Activated B cell treated with CpG ODN at 0.5 μM for 24 hours (primary cell): ENCODE results near the gene IPP. TPM values are rescaled to one million over a fixed set of nuclear protein-coding genes. Genes with fewer than 3 reads are reported as not detected.

ENCODE experiments used
- ATAC-seq: fragments of 200-7000 bp; cut with Tn5 transposase; one replicate; pipeline ENCODE4 v1.10.0; 2021; ENCODE audit warnings: low read depth, mild to moderate bottlenecking, moderate library complexity
- CTCF ChIA-PET: fragments of 350-600 bp; sonication (Branson Sonifier 250); formaldehyde crosslinking; loops from one replicate; lab custom pipeline; 2021; ENCODE audit warnings: antibody characterized with exemption; lab: Charles Lee
- POLR2A ChIA-PET: fragments of 350-600 bp; sonication (Branson Sonifier 250); formaldehyde crosslinking; loops from one replicate; lab custom pipeline; 2021; ENCODE audit warnings: antibody characterized with exemption; lab: Charles Lee
- DNase-seq: peaks from one replicate; pipeline ENCODE4 v3.0.0; 2022
- H3K27ac Mint-ChIP-seq: one replicate; pipeline ENCODE4 v1.8.0; 2020; ENCODE audit warnings: mixed read lengths
- H3K27me3 Mint-ChIP-seq: one replicate; pipeline ENCODE4 v1.8.0; 2021; ENCODE audit warnings: mixed read lengths
- H3K36me3 Mint-ChIP-seq: one replicate; pipeline ENCODE4 v1.8.0; 2021; ENCODE audit warnings: low read depth, mixed read lengths
- H3K4me1 Mint-ChIP-seq: one replicate; pipeline ENCODE4 v1.8.0; 2021; ENCODE audit warnings: mixed read lengths
- H3K4me3 Mint-ChIP-seq: one replicate; pipeline ENCODE4 v1.8.0; 2020; ENCODE audit warnings: mild to moderate bottlenecking, mixed read lengths
- H3K9me3 Mint-ChIP-seq: one replicate; pipeline ENCODE4 v1.8.0; 2020; ENCODE audit warnings: mixed read lengths
- CTCF ChIP-seq: fragments of 200-600 bp; IDR thresholded peaks from one replicate; pipeline ENCODE4 v1.8.0; 2022; ENCODE audit warnings: antibody characterized with exemption, mild to moderate bottlenecking
- intact Hi-C: fragments of 100-400 bp; cut with micrococcal nuclease; formaldehyde crosslinking; loops from one replicate; pipeline ENCODE4 v1.15.1; 2024
- total RNA-seq: library from RNA; stranded (reverse); gene quantifications from 2 replicates; pipeline ENCODE4 v1.2.3, GENCODE V29; 2022

The IPP gene
- total RNA-seq, 1 donor from 2014 or later = 11.4 TPM

- Mint-ChIP-seq H3K4me3 (no peak overlapping the region), H3K9me3 (no peaks in the 10 kb centered on the region), H3K27me3 (peaks cover 10% of the 10 kb centered on the region), H3K27ac (no peak overlapping the region), H3K36me3 (no peaks in the 10 kb centered on the region), H3K4me1 (peaks cover 15% of the 10 kb centered on the region)
- ATAC-seq (no peak), DNase-seq (no peak)
- TF ChIP-seq CTCF = no peak
- ChIA-PET POLR2A (interaction anchor here (0.6 kb wide), 1 partner anchor 791 kb away, joined by 3 read pairs; no protein-coding TSS in a partner anchor), CTCF (no interaction called here)
- intact Hi-C loops = no loop called here
Observed at GRCh38 chr1:45789601-45790000, 39.1 kb upstream of the IPP start.

GRCh38 chr1:45787905-45788304 lies 37.5 kb upstream of the IPP start:
- no peak for DNase-seq
- H3K9me3 Mint-ChIP-seq = no peaks in the 10 kb centered on the region
- ChIA-PET POLR2A (no interaction called here), CTCF (no interaction called here)
- no peak for TF ChIP-seq CTCF
- H3K27me3 Mint-ChIP-seq = peaks cover 2% of the 10 kb centered on the region
- ATAC-seq = no peak
- H3K27ac Mint-ChIP-seq = no peak overlapping the region
- peaks cover 13% of the 10 kb centered on the region for H3K4me1 Mint-ChIP-seq
- H3K36me3 Mint-ChIP-seq = no peaks in the 10 kb centered on the region
- intact Hi-C loops = no loop called here
- no peak overlapping the region for H3K4me3 Mint-ChIP-seq

GRCh38 chr1:45785583-45785982 lies 35.1 kb upstream of the IPP start:
- Mint-ChIP-seq H3K27ac (no peak overlapping the region), H3K27me3 (no peaks in the 10 kb centered on the region), H3K4me3 (no peak overlapping the region), H3K4me1 (peaks cover 13% of the 10 kb centered on the region), H3K36me3 (no peaks in the 10 kb centered on the region), H3K9me3 (no peaks in the 10 kb centered on the region)
- ChIA-PET CTCF (no interaction called here), POLR2A (interaction anchor here (1.0 kb wide), 1 partner anchor 51 kb away, joined by 5 read pairs; no protein-coding TSS in a partner anchor)
- TF ChIP-seq CTCF = no peak
- intact Hi-C loops = no loop called here
- DNase-seq (no peak), ATAC-seq (no peak)

- Mint-ChIP-seq H3K27ac (no peak overlapping the region), H3K4me1 (no peaks in the 10 kb centered on the region), H3K27me3 (no peaks in the 10 kb centered on the region), H3K4me3 (no peak overlapping the region), H3K36me3 (no peaks in the 10 kb centered on the region), H3K9me3 (no peaks in the 10 kb centered on the region)
- POLR2A ChIA-PET = no interaction called here
- no peak for TF ChIP-seq CTCF
- CTCF ChIA-PET = interaction anchor here (0.7 kb wide), 1 partner anchor 18 kb away, joined by 4 read pairs; no protein-coding TSS in a partner anchor
- ATAC-seq (no peak), DNase-seq (no peak)
- intact Hi-C loops = no loop called here
Observed at GRCh38 chr1:45775794-45776193, 25.3 kb upstream of the IPP start.

- ATAC-seq = no peak
Observed at GRCh38 chr1:45772971-45773370, 22.5 kb upstream of the IPP start.

More at GRCh38 chr1:45772971-45773370, 22.5 kb upstream of the IPP start:
- no peak overlapping the region for H3K27ac Mint-ChIP-seq
- CTCF ChIA-PET = no interaction called here
- POLR2A ChIA-PET = no interaction called here
- H3K9me3 Mint-ChIP-seq = no peaks in the 10 kb centered on the region
- H3K4me1 Mint-ChIP-seq = no peaks in the 10 kb centered on the region
- H3K4me3 Mint-ChIP-seq = no peak overlapping the region
- DNase-seq = no peak
- no peaks in the 10 kb centered on the region for H3K27me3 Mint-ChIP-seq
- no peak for TF ChIP-seq CTCF
- H3K36me3 Mint-ChIP-seq = no peaks in the 10 kb centered on the region
- intact Hi-C loops = no loop called here
